Keratinocyte (primary cell): Measurements from ENCODE around the gene TCF7L2. TPM values are rescaled to one million over a fixed set of nuclear protein-coding genes. Genes with fewer than 3 reads are reported as not detected.

Experiments used
- DNase-seq: peaks from one replicate; pipeline ENCODE4 v3.0.0-alpha.2; 2011; ENCODE audit warnings: low read depth, missing footprints, low spot score
- FAIRE-seq: peaks from 2 replicates; lab custom pipeline; 2011; peaks lifted over from hg19 to GRCh38; lab: Jason Lieb, UNC
- H2AFZ ChIP-seq: 2 replicates; pipeline ENCODE4 v1.6.0; 2012; ENCODE audit warnings: low read length, control low read depth, inconsistent platforms; ENCODE audit not compliant: control insufficient read depth
- H3K27ac ChIP-seq: 2 replicates; pipeline ENCODE4 v1.5.1; 2011; ENCODE audit warnings: low read length; ENCODE audit not compliant: control insufficient read depth, insufficient read depth
- H3K27me3 ChIP-seq: 3 replicates; pipeline ENCODE4 v1.6.0; 2011; ENCODE audit warnings: low read length; ENCODE audit not compliant: control insufficient read depth, insufficient read depth; ENCODE audit errors: extremely low read depth
- H3K36me3 ChIP-seq, 2 experiments: 2 replicates in 1 of 2; 3 replicates in 1 of 2; pipeline ENCODE4 v1.5.1; 2011; ENCODE audit warnings: low read length in 2 of 2, mild to moderate bottlenecking in 1 of 2; ENCODE audit not compliant: control insufficient read depth in 2 of 2, insufficient read depth in 2 of 2; ENCODE audit errors: extremely low read depth in 1 of 2
- H3K4me1 ChIP-seq: 3 replicates; pipeline ENCODE4 v1.5.1; 2011; ENCODE audit warnings: low read length; ENCODE audit not compliant: control insufficient read depth, insufficient read depth; ENCODE audit errors: extremely low read depth
- H3K4me2 ChIP-seq: 3 replicates; pipeline ENCODE4 v1.6.0; 2011; ENCODE audit warnings: low read depth, low read length; ENCODE audit not compliant: control insufficient read depth, insufficient read depth; ENCODE audit errors: extremely low read depth
- H3K4me3 ChIP-seq, 3 experiments: fragments of 200-600 bp in 1 of 3; sonication (generic) in 1 of 3; 2 replicates in 2 of 3; 3 replicates in 1 of 3; pipeline ENCODE4 v1.5.1; 2011 to 2016; ENCODE audit warnings: low read length in 3 of 3, mild to moderate bottlenecking in 3 of 3, control low read depth in 2 of 3, inconsistent platforms in 1 of 3, low read depth in 1 of 3, mixed read lengths in 1 of 3, mixed run types in 1 of 3, moderate library complexity in 1 of 3; ENCODE audit not compliant: control insufficient read depth in 2 of 3, insufficient read depth in 2 of 3; ENCODE audit errors: extremely low read depth in 1 of 3
- H3K79me2 ChIP-seq: 2 replicates; pipeline ENCODE4 v1.6.0; 2012; ENCODE audit warnings: low read length; ENCODE audit not compliant: control insufficient read depth, insufficient read depth
- H3K9ac ChIP-seq: 3 replicates; pipeline ENCODE4 v1.6.0; 2011; ENCODE audit warnings: low read length; ENCODE audit not compliant: control insufficient read depth, insufficient read depth; ENCODE audit errors: extremely low read depth
- H3K9me1 ChIP-seq: 3 replicates; pipeline ENCODE4 v1.6.0; 2011; ENCODE audit warnings: low read length; ENCODE audit not compliant: control insufficient read depth, insufficient read depth; ENCODE audit errors: extremely low read depth
- H3K9me3 ChIP-seq: 2 replicates; pipeline ENCODE4 v1.5.1; 2012; ENCODE audit warnings: low read depth, low read length; ENCODE audit not compliant: control insufficient read depth
- H4K20me1 ChIP-seq: 3 replicates; pipeline ENCODE4 v1.6.0; 2011; ENCODE audit warnings: low read length; ENCODE audit not compliant: control insufficient read depth, insufficient read depth; ENCODE audit errors: extremely low read depth
- CTCF ChIP-seq, 3 experiments: IDR thresholded peaks in 1 of 3; conservative IDR thresholded peaks in 1 of 3; optimal IDR thresholded peaks in 1 of 3; 2 replicates in 2 of 3; 3 replicates in 1 of 3; pipeline versions ENCODE3 to v1.5.1; 2011; ENCODE audit warnings: low read length in 3 of 3, mild to moderate bottlenecking in 3 of 3, moderate library complexity in 2 of 3, control low read depth in 1 of 3, inconsistent platforms in 1 of 3; ENCODE audit not compliant: insufficient read depth in 2 of 3; ENCODE audit errors: extremely low read depth in 1 of 3
- EZH2 ChIP-seq: IDR thresholded peaks from one replicate; pipeline ENCODE4 v1.6.1; 2012; ENCODE audit warnings: inconsistent platforms, mild to moderate bottlenecking, low read length, moderate library complexity
- dilution Hi-C: fragments of 300-500 bp; cut with MboI; formaldehyde crosslinking; loops from one replicate; pipeline ENCODE4 v1.7.0; 2020; ENCODE audit warnings: low sequenced_read_pairs; ENCODE audit not compliant: extremely low pct_ligation_motif_present
- polyA plus RNA-seq, 5 experiments: library from polyadenylated mRNA; depleted of rRNA in 3 of 5; stranded (reverse) in 3 of 5; stranded (forward) in 1 of 5; unstranded in 1 of 5; fragments of >200 nt; gene quantifications; 1 replicate in 1 of 5; 2 replicates in 3 of 5; 3 replicates in 1 of 5; pipeline versions ENCODE4 v1.2.1 to v1.2.3, GENCODE V29; 2011 to 2012; ENCODE audit warnings: missing spikeins in 2 of 5, low read depth in 1 of 5, low replicate concordance in 1 of 5

TCF7L2 gene
- polyA plus RNA-seq, 1 donor (not counting 4 experiments of a cell fraction or from before 2014, with no cell fraction given), result 2.5 TPM

- FAIRE-seq (no peak), DNase-seq (no peak)
- no peaks in the 10 kb centered on the region for H3K9me3 ChIP-seq
- H3K4me2 ChIP-seq, result no peak overlapping the region
- H3K27ac ChIP-seq, result no peak overlapping the region
- no peaks in the 10 kb centered on the region for H4K20me1 ChIP-seq
- no peaks in the 10 kb centered on the region for H3K9me1 ChIP-seq
- no peak for TF ChIP-seq CTCF (optimal IDR thresholded peaks at IDR 0.05 in 1 of 3, IDR thresholded peaks at IDR 0.05 in 1 of 3, conservative IDR thresholded peaks at IDR 0.05 in 1 of 3; ENCODE audit: extremely low read depth in 1 of 3, insufficient read depth in 2 of 3, low read length in 3 of 3)
- TF ChIP-seq EZH2, result no peak
- no peaks in the 10 kb centered on the region for H3K27me3 ChIP-seq
- dilution Hi-C loops, result no loop called here
- H2AFZ ChIP-seq, result no peak overlapping the region
- H3K79me2 ChIP-seq, result no peaks in the 10 kb centered on the region
- no peaks in the 10 kb centered on the region for H3K4me1 ChIP-seq
- no peaks in the 10 kb centered on the region for H3K36me3 ChIP-seq
- no peak overlapping the region for H3K9ac ChIP-seq
- H3K4me3 ChIP-seq, result no peak overlapping the region
These were observed 263.0 kb downstream of the TCF7L2 start for GRCh38 chr10:113213035-113213434.

GRCh38 chr10:113214331-113214730, 264.3 kb downstream of the TCF7L2 start:
- FAIRE-seq (no peak), DNase-seq (no peak)
- no peaks in the 10 kb centered on the region for H3K9me1 ChIP-seq
- no peaks in the 10 kb centered on the region for H3K36me3 ChIP-seq
- no peaks in the 10 kb centered on the region for H4K20me1 ChIP-seq
- no peak overlapping the region for H3K4me3 ChIP-seq
- H3K9ac ChIP-seq, result no peak overlapping the region
- no peaks in the 10 kb centered on the region for H3K27me3 ChIP-seq
- H3K4me2 ChIP-seq, result no peak overlapping the region
- H3K9me3 ChIP-seq, result no peaks in the 10 kb centered on the region
- dilution Hi-C loops, result no loop called here
- no peak overlapping the region for H3K27ac ChIP-seq
- no peak overlapping the region for H2AFZ ChIP-seq
- no peaks in the 10 kb centered on the region for H3K79me2 ChIP-seq
- TF ChIP-seq CTCF (optimal IDR thresholded peaks at IDR 0.05 in 1 of 3, IDR thresholded peaks at IDR 0.05 in 1 of 3, conservative IDR thresholded peaks at IDR 0.05 in 1 of 3; ENCODE audit: extremely low read depth in 1 of 3, insufficient read depth in 2 of 3, low read length in 3 of 3) (no peak), EZH2 (no peak)
- H3K4me1 ChIP-seq, result no peaks in the 10 kb centered on the region
